ENCODE data around the gene FAM20B. TPM values are rescaled to one million over a fixed set of nuclear protein-coding genes. Genes with fewer than 3 reads are reported as not detected.
A peak's percentile ranks its signal among the peaks of the same experiment; 100 is the strongest.

The FAM20B gene
- total RNA-seq, 1 experiment from 2014 or later: 33.6 TPM

DNA sequence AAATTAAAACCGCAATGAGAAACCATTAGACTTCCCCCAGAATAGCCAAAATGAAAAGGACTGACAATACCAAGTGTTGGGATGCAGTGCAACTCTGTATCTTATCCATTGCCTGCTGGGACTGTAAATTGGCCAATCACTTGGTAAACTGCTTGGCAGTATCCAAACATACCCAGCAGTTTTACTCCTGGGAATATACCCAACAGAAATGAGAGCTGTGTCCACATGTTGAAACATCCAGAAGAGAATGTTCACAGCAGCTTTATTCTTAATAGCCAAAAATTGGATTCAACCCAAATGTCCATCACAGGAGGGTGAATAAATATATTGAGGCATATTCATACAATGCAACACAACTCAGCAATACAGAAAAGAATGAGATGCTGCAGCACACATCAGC lies 13.7 kb upstream of the FAM20B start:
- no peaks in the 10 kb centered on the region for H3K9me3 ChIP-seq (replicated peaks)
- no peak for DNase-seq
- no peaks in the 10 kb centered on the region for H3K36me3 ChIP-seq
- peaks cover 5% of the 10 kb centered on the region; the same call in 1 of the 2 replicates for H3K4me1 ChIP-seq
- no peak overlapping the region for H3K27ac ChIP-seq
- no peaks in the 10 kb centered on the region for H3K27me3 ChIP-seq
- H3K4me3 ChIP-seq: no peak overlapping the region

DNA sequence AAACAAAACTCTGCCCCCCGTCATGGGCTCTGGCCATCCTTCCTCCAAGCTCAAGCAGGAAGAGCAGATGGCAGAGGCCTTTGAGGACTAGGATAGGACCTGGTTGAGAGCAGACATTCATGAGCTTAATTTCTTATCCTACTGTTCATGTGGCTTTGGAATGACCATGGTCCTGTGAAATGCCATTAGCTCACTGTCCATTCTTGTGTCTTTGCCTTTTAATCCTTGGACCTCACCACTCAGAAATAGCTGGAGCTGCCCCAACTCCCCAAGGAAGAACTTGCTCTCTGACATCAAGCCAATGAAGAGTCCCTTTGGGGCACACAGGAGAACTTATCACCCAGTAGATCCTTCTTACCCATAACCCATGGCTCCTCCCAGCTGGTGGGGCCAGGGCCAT lies 11.6 kb upstream of the FAM20B start:
- Histone ChIP-seq H3K27me3 (no peaks in the 10 kb centered on the region), H3K27ac (no peak overlapping the region), H3K4me3 (no peak overlapping the region), H3K36me3 (no peaks in the 10 kb centered on the region), H3K4me1 (peaks cover 16% of the 10 kb centered on the region), H3K9me3 (replicated peaks) (no peaks in the 10 kb centered on the region)
- no peak for DNase-seq

DNA sequence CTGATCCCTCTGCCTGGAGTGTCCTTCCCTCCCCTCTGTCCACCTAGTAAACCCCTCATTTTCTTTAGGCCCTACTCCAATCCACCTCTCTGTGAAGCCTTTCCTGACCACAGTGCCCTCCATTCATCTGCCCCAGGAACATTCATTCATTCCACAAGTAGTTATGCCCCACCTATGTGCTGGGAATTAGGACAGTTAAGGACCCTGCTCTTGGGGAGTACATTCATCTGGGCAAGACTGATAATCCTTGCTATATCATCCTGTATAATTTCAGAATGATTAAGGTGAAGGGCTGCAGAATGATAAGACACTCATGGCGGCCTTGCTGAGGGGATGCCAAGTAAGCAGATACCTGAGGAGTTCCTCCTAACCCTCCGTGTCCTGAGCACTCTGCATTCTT lies 10.3 kb upstream of the FAM20B start:
- H3K4me1 ChIP-seq: peaks cover 16% of the 10 kb centered on the region
- no peak overlapping the region for H3K27ac ChIP-seq
- no peaks in the 10 kb centered on the region for H3K27me3 ChIP-seq
- H3K9me3 ChIP-seq (replicated peaks): no peaks in the 10 kb centered on the region
- no peak for DNase-seq
- no peak overlapping the region for H3K4me3 ChIP-seq
- H3K36me3 ChIP-seq: no peaks in the 10 kb centered on the region

DNA sequence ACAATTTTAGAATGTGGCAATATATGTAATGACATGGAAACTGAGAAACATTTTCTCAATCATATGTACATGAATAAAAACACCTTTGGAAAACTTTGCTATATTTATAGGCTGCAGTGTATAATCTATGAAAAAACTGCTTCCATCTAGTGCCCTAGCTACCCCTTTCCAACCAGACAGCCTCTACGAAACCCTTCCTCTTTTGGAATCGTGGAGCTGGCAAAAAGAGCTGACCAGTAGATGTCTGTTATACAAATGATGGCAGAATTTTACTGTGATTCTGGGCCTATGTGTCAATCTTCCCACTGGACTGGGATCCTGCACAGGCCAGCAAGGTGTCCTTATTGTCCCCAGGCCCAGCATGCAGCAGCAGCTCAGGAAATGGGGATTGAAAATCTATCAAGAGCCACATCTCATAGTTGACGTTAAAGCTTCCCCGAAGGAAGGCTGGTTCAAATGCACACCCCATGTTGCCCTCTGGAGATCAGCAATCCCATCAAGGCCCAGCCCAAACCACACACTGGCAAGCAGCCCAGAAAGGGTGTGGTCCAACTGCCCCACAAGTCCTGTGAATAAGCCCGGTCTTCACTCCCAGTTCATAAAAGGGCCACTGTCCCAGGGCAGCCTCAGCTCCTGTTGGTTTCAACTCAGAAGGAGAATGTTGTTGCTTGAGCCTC lies 8.8 kb upstream of the FAM20B start:
- Histone ChIP-seq H3K9me3 (replicated peaks) (no peaks in the 10 kb centered on the region), H3K4me1 (peaks cover 21% of the 10 kb centered on the region), H3K27me3 (no peaks in the 10 kb centered on the region), H3K4me3 (no peak overlapping the region), H3K27ac (no peak overlapping the region), H3K36me3 (no peaks in the 10 kb centered on the region)
- peak; percentile 92 to 96 for DNase-seq

DNA sequence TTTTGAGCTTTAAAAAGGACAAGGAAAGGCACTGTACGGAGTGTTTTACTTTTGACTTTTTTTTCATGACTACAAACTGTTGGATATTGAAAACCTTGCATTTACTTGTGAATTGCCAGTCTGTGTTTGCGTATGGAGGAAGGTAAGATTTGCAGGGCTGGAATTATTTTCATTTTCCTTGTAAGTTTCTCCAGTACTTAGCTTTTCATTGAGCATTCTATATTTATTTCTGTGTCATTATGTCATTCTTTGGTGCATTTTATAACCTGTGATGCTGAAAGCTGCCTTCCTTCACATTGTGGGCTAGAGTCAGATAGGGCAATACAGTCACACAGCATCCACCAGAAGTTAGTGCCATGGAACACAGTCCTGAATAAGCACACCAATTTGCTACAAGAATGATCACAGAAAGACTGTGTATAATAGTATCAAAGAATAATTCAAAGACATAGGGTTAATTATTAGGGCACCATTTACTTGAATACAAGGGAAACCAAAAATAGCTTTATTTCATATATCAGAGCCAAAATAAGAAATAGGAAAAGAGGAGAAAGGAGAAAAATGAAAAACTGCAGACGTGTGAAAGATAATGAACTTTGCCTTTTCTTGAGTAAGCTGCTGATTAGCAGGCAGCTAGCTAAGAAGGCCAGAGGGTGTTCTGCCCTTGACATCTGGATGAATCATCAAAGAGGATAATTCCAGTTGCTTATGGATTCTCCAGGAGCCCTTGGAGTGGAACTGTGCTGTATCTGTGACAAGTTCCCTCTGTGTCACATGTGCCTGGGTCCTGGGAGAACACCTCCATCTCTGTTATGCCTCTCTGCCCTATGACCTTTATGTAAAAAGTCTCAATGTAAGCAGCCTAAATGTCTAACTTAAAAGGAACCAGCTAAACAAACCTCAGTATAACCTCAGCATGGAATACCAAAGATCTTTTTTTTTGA lies 8.0 kb upstream of the FAM20B start:
- no peaks in the 10 kb centered on the region for H3K36me3 ChIP-seq
- no peaks in the 10 kb centered on the region for H3K27me3 ChIP-seq
- no peaks in the 10 kb centered on the region for H3K9me3 ChIP-seq (replicated peaks)
- peak in 1 of 2 experiments; percentile 21 for DNase-seq
- H3K27ac ChIP-seq: no peak overlapping the region
- no peak overlapping the region for H3K4me3 ChIP-seq
- H3K4me1 ChIP-seq: peaks cover 21% of the 10 kb centered on the region

DNA sequence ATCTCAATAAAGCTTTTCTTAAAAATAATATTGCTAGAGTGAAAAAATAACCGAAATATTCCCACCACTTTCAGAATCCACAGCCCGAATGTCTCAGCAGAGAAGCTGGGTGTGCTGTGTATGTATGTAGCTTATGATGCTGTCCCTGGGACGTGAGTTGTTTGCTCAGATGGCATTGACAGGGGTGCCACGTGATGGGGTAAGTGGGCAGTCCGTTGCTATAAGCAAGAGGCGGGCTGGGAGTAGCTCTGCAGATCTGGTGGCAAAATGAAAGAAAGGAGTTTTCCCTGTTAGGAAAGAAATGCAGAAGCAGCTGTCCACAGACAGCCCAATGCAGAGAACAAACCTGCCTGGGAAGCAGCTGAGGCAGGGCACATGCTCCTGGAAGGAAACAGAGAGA lies 3.8 kb upstream of the FAM20B start:
- Histone ChIP-seq H3K4me3 (peak overlapping the region; percentile 11; the same call in 1 of the 2 replicates), H3K4me1 (peaks cover 16% of the 10 kb centered on the region), H3K36me3 (no peaks in the 10 kb centered on the region), H3K27me3 (no peaks in the 10 kb centered on the region), H3K9me3 (replicated peaks) (no peaks in the 10 kb centered on the region), H3K27ac (no peak overlapping the region)
- DNase-seq: peak; percentile 81 to 86

DNA sequence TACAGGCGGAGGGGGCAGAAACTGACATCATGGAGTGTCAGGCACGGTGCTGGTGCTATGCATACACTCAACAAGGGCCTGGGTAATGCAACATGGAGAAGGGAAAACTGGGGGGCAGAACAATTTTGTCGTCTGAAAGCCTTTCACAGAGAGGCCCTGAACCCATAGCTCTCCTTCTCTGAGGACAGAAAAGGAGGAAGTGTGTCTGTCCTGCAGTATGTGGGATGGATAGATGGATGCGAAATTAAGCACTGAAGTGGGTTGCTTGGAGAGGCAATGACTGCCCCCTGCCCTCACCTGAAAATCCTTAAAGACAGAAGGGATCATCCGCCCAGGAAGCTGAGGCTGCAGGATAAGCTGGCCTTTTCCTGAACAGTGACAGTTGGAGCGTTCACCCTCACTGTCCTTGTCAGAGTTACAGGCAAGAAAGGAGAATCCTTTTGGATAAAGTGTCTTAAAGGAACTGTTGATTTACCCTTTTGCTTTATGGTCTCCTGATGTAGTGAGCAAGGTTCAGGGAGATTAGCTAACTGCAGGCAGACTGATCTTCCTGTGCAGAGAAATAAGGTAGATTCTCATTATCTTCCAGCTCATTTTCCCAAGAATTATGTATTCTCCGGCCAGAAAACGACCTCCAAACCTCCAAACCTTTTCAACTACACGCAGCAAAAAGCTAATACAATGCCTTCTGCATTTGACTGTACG lies 1.6 kb upstream of the FAM20B start:
- DNase-seq: no peak
- no peak overlapping the region for H3K4me3 ChIP-seq
- H3K36me3 ChIP-seq: no peaks in the 10 kb centered on the region
- no peaks in the 10 kb centered on the region for H3K9me3 ChIP-seq (replicated peaks)
- H3K27ac ChIP-seq: no peak overlapping the region
- peaks cover 10% of the 10 kb centered on the region; the same call in 1 of the 2 replicates for H3K4me1 ChIP-seq
- H3K27me3 ChIP-seq: no peaks in the 10 kb centered on the region

DNA sequence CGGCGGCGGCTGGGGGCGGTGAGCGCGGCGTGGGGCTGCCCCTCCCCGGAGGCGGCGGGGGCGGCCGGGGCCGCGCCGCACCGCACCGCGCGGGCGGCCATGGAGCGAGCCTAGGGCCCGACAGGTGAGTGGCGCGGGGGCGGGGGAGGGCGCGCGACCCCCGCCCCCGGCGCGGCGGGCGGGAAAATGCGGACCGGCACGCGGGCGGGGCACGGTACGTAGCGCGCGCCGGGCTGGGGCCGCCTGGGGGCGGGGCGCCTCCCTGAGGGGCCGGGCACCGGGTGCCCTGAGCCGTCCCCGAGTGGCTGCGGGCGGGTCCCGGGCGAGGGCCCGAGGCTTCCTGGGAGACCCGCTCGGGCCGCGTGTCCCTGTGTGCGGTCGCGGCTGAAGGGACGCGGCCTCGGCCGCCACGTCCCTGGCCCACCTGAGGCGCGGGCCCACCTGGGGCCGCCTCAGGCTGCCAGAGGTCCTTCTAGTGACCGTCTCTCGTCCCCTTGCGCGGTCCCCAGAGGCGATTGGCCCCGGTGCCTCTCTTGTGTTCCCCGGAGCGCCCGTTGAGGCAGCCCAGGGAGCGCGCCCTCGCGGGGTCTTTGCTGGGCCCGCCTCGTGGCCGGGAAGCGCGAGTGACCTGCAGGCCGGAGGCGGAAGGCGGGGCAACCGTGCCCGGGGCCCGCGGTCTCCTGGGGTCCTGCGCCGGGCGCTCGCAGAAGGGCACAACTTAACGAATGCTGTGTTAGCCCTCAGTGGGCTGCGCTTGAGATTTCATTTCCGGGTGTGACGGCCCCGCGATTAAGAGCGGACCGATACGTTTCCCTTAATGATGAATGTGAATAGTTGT lies 500 bp downstream of the FAM20B start:
- H3K27ac ChIP-seq: peak overlapping the region; percentile 96
- H3K27me3 ChIP-seq: no peaks in the 10 kb centered on the region
- peak; percentile 77 for DNase-seq
- H3K4me3 ChIP-seq: peak overlapping the region; percentile 99
- peaks cover 8% of the 10 kb centered on the region; the same call in 1 of the 2 replicates for H3K4me1 ChIP-seq
- H3K36me3 ChIP-seq: no peaks in the 10 kb centered on the region
- H3K9me3 ChIP-seq (replicated peaks): no peaks in the 10 kb centered on the region

DNA sequence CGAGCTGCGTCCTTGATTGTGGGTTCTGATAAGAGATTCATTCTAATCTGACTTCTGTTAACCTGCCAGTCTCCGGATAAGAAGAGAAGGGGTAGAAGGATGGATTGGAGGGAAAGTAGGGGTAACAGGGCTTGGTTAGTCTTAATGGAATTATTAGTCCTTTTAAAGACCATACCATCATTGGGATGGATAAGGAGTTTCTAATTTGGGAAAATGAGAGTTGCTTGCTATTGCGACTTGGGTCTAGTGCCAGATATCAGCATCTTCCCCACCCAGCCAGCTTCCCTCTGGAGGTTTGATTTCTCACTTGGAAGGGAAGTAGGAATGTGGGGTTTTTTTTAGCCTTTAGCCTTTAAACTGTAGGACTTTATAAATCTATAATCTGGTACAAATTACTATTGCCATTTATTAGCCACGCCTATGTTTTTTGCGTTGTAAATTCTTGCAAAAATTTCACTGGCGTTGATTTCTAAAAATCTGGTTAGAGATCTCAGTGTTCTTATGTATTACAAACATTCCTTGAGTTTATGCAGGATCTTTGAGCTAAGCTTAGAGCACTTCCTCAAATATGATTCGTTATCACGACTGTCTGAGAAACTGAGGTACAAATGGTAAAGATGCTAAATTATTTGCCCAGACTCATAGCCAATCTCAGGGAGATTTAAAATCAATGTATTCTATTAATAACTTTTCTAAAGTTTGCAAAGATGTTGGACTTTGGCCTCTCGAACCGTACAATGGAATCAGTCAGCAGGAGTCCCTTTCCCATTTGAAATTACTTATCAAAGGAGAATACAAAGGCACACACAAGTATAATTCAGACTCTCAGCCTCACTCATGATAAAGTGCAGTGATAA lies 1.3 kb downstream of the FAM20B start:
- no peaks in the 10 kb centered on the region for H3K27me3 ChIP-seq
- H3K9me3 ChIP-seq (replicated peaks): no peaks in the 10 kb centered on the region
- H3K27ac ChIP-seq: peak overlapping the region; percentile 96
- peak overlapping the region; percentile 99 for H3K4me3 ChIP-seq
- no peaks in the 10 kb centered on the region for H3K36me3 ChIP-seq
- peaks cover 4% of the 10 kb centered on the region; the same call in 1 of the 2 replicates for H3K4me1 ChIP-seq
- DNase-seq: no peak

DNA sequence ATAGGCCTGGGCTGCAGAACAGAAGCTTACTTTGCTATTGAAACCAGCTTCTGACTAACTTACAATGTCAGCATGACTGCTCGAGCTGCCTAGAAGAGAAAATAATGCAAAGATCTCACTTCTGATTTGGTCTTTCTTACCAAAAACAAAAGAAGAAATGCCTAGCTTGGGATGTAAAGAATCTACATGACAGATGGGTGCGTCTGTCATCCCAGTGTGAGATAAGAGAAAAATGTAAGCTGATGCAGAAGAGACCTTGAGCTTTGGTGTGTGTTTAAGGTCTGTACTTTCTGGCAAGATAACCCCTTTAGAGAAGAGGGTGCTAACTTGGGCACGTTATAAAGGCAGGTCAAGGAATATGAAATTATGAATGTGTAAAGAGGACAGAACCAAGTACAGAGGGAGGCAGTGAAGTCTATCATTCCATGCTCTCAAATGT lies 3.6 kb downstream of the FAM20B start:
- no peak overlapping the region for H3K27ac ChIP-seq
- no peaks in the 10 kb centered on the region for H3K36me3 ChIP-seq
- H3K4me3 ChIP-seq: no peak overlapping the region
- 0 out of 2 replicates have a peak, but pooled peaks cover 4% of the 10 kb centered on the region for H3K4me1 ChIP-seq
- no peaks in the 10 kb centered on the region for H3K9me3 ChIP-seq (replicated peaks)
- no peaks in the 10 kb centered on the region for H3K27me3 ChIP-seq
- no peak for DNase-seq

DNA sequence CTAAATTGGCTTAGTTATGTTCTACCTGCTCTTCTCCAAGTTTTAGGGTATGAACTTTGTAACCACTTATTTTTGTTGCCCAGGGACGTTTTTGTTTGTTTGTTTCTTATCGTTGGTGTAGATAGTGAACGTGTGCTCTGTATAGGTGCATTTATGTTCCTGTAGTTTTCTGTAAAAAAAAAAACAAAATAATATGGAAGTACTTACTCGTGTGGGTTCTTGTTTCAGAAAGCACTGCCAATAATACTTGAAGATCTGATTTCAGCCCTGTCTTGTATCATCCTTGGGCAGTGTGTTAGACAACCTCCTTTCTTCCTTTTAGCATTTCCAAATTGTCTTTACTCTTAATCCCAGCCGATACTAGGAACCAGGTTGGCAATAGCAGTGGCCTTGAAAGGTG lies 4.4 kb downstream of the FAM20B start:
- no peak for DNase-seq
- Histone ChIP-seq H3K27me3 (no peaks in the 10 kb centered on the region), H3K36me3 (no peaks in the 10 kb centered on the region), H3K27ac (no peak overlapping the region), H3K4me1 (0 out of 2 replicates have a peak, but pooled peaks cover 4% of the 10 kb centered on the region), H3K4me3 (no peak overlapping the region), H3K9me3 (replicated peaks) (no peaks in the 10 kb centered on the region)

DNA sequence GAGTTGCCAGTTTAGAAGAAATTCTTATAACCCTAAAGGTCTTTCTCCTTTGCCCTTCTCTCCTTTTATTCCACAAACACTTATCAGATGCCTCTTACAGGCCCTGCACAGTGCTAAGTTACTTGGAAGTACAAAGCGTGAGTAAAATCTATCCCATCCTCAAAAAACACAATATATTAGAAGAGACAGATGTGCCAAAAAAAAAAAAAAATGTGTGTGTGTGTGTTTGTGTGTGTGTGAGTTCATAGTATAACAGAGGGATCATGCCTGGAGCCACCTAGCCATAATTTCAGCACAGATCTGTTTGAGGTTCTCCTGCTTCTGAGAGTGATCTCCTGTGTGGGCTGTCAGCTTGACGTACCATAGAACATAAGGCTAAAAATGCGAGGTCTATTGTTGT lies 5.0 kb downstream of the FAM20B start:
- Histone ChIP-seq H3K27ac (no peak overlapping the region), H3K27me3 (no peaks in the 10 kb centered on the region), H3K4me1 (0 out of 2 replicates have a peak, but pooled peaks cover 4% of the 10 kb centered on the region), H3K36me3 (no peaks in the 10 kb centered on the region), H3K4me3 (no peak overlapping the region), H3K9me3 (replicated peaks) (no peaks in the 10 kb centered on the region)
- no peak for DNase-seq

DNA sequence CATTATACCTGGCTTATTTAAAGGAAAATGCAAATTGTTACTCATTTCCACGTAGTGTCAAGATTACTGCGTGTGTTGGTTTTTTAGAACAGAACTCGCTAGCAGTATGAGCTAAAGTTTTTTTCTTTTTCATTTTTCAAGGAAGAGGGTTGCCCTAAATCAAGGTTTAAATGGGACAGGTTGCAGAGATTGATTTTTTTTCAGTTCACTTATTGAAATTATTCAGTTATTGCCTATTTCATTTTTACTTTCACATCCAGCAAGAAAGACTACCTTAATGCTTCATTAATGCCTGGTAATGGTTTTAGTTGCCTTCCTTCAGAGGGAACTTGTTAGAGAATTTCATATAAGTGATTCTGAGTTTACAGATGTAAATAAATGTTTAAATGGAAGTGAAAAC lies 5.6 kb downstream of the FAM20B start:
- Histone ChIP-seq H3K27me3 (no peaks in the 10 kb centered on the region), H3K36me3 (no peaks in the 10 kb centered on the region), H3K9me3 (replicated peaks) (no peaks in the 10 kb centered on the region), H3K4me3 (no peak overlapping the region), H3K27ac (no peak overlapping the region), H3K4me1 (0 out of 2 replicates have a peak, but pooled peaks cover 4% of the 10 kb centered on the region)
- DNase-seq: no peak

Measured in SJCRH30 (cell line).